HepG2 (cell line): ENCODE measurements around the gene RAB36. TPM values are rescaled to one million over a fixed set of nuclear protein-coding genes. Genes with fewer than 3 reads are reported as not detected.

Experiments used
- ARID2 ChIP-seq: sonication (generic); formaldehyde crosslinking; IDR thresholded peaks from 2 replicates; pipeline ENCODE4 v1.8.1; 2022; ENCODE audit warnings: mild to moderate bottlenecking, missing genetic modification reagents, borderline replicate concordance
- CC2D1A ChIP-seq: sonication (generic); formaldehyde crosslinking; IDR thresholded peaks from 2 replicates; pipeline ENCODE4 v1.8.1; 2023; ENCODE audit warnings: mild to moderate bottlenecking, missing genetic modification reagents
- FOXK2 ChIP-seq: fragments of 450-650 bp; IDR thresholded peaks from 2 replicates; pipeline ENCODE4 v1.6.1; 2016
- HNF4G ChIP-seq, 2 experiments: sonication (generic) in 1 of 2; formaldehyde crosslinking in 1 of 2; IDR thresholded peaks; 2 replicates each; pipeline versions ENCODE4 v1.4.0 to v1.6.1; 2011 to 2020; ENCODE audit warnings: borderline replicate concordance in 2 of 2, low read depth in 2 of 2, mild to moderate bottlenecking in 2 of 2, low read length in 1 of 2, missing genetic modification reagents in 1 of 2, moderate library complexity in 1 of 2
- JUND ChIP-seq: sonication (generic); formaldehyde crosslinking; IDR thresholded peaks from 2 replicates; pipeline ENCODE4 v1.8.0; 2022; ENCODE audit warnings: mild to moderate bottlenecking, missing genetic modification reagents
- KAT8 ChIP-seq: IDR thresholded peaks from 2 replicates; pipeline ENCODE4 v1.6.1; 2016; ENCODE audit warnings: missing genetic modification reagents, missing compliant biosample characterization
- KDM5A ChIP-seq: fragments of 200-600 bp; sonication (generic); IDR thresholded peaks from 2 replicates; pipeline ENCODE4 v1.7.0; 2018; ENCODE audit warnings: antibody characterized with exemption, mild to moderate bottlenecking, low read length, borderline replicate concordance
- PHF8 ChIP-seq: sonication (generic); formaldehyde crosslinking; IDR thresholded peaks from 2 replicates; pipeline ENCODE4 v1.5.0; 2020; ENCODE audit warnings: missing genetic modification reagents
- POLR2AphosphoS5 ChIP-seq: IDR thresholded peaks from 2 replicates; pipeline ENCODE4 v1.6.1; 2012; ENCODE audit warnings: low read depth, low read length
- RBFOX2 ChIP-seq: fragments of 200-400 bp; formaldehyde crosslinking; IDR thresholded peaks from 2 replicates; pipeline ENCODE4 v1.6.1; 2017; ENCODE audit warnings: low read depth, mild to moderate bottlenecking, low read length
- REXO4 ChIP-seq: sonication (generic); formaldehyde crosslinking; IDR thresholded peaks from 2 replicates; pipeline ENCODE4 v1.8.0; 2022; ENCODE audit warnings: missing genetic modification reagents, mild to moderate bottlenecking, borderline replicate concordance
- SIN3B ChIP-seq: fragments of 150-350 bp; IDR thresholded peaks from 2 replicates; pipeline ENCODE4 v1.6.1; 2014; ENCODE audit warnings: low read length
- SMARCC2 ChIP-seq: fragments of 450-650 bp; IDR thresholded peaks from 2 replicates; pipeline ENCODE4 v1.6.1; 2017; ENCODE audit warnings: antibody characterized with exemption, mild to moderate bottlenecking
- SOX13 ChIP-seq, 3 experiments: fragments of 450-650 bp in 1 of 3; sonication (generic) in 1 of 3; formaldehyde crosslinking in 1 of 3; IDR thresholded peaks in 2 of 3; conservative IDR thresholded peaks in 1 of 3; 2 replicates each; pipeline versions ENCODE4 v1.5.0 to v1.6.1; 2016 to 2020; ENCODE audit warnings: antibody characterized with exemption in 1 of 3, mild to moderate bottlenecking in 1 of 3, missing compliant biosample characterization in 1 of 3, missing genetic modification reagents in 1 of 3, moderate library complexity in 1 of 3
- ZNF180 ChIP-seq: sonication (generic); formaldehyde crosslinking; IDR thresholded peaks from 2 replicates; pipeline ENCODE4 v1.4.0; 2020; ENCODE audit warnings: low read depth, missing genetic modification reagents, borderline replicate concordance
- ZNF274 ChIP-seq: sonication (generic); formaldehyde crosslinking; IDR thresholded peaks from 2 replicates; pipeline ENCODE4 v1.5.1; 2020; ENCODE audit warnings: mild to moderate bottlenecking, missing genetic modification reagents
- ZNF496 ChIP-seq: sonication (generic); formaldehyde crosslinking; IDR thresholded peaks from 2 replicates; pipeline ENCODE4 v1.8.1; 2023; ENCODE audit warnings: mild to moderate bottlenecking, moderate library complexity, missing genetic modification reagents; ENCODE audit not compliant: insufficient replicate concordance
- polyA plus RNA-seq, 8 experiments: library from polyadenylated mRNA; depleted of rRNA in 3 of 8; stranded (reverse) in 7 of 8; unstranded in 1 of 8; fragments of >200 nt; fragmentation: Illumina TruSeq in 4 of 8; extraction: Trizol in 4 of 8; gene quantifications; 2 replicates each; pipeline versions ENCODE4 v1.2.1 to v1.2.3, GENCODE V29; 2011 to 2016; ENCODE audit warnings: low read depth in 4 of 8, missing spikeins in 1 of 8, mixed read lengths in 1 of 8; ENCODE audit not compliant: insufficient read depth in 1 of 8
- total RNA-seq, 5 experiments: library from RNA; depleted of rRNA; stranded (reverse); fragments of >200 nt; fragmentation: Illumina TruSeq; extraction: Trizol; gene quantifications; 2 replicates each; pipeline ENCODE4 v1.2.3, GENCODE V29; 2016; ENCODE audit warnings: low read depth in 1 of 5
- TF ChIP-seq, protein P1 (sequence below): IDR thresholded peaks from 2 replicates; pipeline ENCODE4 v1.6.1; 2018; ENCODE audit warnings: missing genetic modification reagents
- TF ChIP-seq, protein P2 (sequence below): sonication (generic); formaldehyde crosslinking; IDR thresholded peaks from 2 replicates; pipeline ENCODE4 v1.5.1; 2020; ENCODE audit warnings: mild to moderate bottlenecking, missing genetic modification reagents
- TF ChIP-seq, protein P3 (sequence below): sonication (generic); formaldehyde crosslinking; IDR thresholded peaks from 2 replicates; pipeline ENCODE4 v1.4.0; 2020; ENCODE audit warnings: missing genetic modification reagents, mild to moderate bottlenecking, borderline replicate concordance

Gene RAB36
- total and polyA plus RNA-seq, 2 of the 13 experiments (the other 11 are each of a cell fraction or from before 2014, with no cell fraction given): 0.24 to 0.86 TPM

DNA sequence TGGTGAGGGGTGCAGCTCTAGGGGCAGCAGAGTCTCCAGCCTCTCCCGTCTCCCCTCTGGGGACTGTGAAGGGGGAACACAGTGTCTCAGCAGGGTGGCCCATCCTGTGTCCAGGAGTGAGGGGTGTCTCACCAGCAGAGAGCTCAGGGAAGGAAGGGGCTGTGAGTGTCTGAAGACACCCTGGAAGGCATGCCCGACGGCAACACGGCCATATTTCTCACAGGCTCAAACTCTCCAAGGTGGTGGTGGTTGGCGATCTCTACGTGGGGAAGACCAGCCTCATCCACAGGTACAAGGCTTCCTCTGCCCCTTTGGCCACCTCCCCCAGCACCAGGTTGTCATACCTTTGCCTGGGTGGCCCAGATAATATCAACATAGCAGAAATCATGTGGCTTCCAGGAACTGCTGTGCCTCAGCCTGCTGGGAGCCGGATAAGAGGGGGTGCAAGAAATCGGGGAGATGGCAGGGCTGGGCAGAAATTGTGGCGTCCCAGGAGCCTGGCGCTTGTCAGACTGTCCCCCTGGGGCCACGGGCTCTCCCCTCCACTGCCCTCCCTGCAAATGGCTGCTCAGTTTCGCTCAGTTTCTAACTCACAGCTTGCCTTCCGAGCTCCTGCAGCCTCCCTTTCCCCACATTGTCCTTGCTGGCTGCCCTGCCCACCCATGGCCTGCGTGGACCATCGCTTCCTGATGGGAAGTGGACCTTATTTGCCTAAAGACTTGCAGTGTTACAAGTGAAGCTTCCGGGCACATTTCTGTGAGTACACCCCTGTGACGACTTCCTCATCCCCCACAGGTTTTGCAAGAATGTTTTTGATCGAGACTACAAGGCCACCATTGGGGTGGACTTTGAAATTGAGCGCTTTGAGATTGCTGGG, 7.2 kb downstream of the RAB36 start (continued):
- no peak for TF ChIP-seq RBFOX2
- TF ChIP-seq HNF4G (IDR thresholded peaks at IDR 0.05; ENCODE audit: borderline replicate concordance, low read depth, low read length): peak; percentile 66; the same call in 1 of the 2 replicates
- TF ChIP-seq HNF4G (CRISPR knock-in tag; IDR thresholded peaks at IDR 0.05; ENCODE audit: borderline replicate concordance, low read depth): peak; percentile 37; the same call in 1 of the 2 replicates
- TF ChIP-seq, protein P1, sequence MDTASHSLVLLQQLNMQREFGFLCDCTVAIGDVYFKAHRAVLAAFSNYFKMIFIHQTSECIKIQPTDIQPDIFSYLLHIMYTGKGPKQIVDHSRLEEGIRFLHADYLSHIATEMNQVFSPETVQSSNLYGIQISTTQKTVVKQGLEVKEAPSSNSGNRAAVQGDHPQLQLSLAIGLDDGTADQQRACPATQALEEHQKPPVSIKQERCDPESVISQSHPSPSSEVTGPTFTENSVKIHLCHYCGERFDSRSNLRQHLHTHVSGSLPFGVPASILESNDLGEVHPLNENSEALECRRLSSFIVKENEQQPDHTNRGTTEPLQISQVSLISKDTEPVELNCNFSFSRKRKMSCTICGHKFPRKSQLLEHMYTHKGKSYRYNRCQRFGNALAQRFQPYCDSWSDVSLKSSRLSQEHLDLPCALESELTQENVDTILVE (CRISPR knock-in tag): no peak
- TF ChIP-seq PHF8 (CRISPR knock-in tag): no peak
- TF ChIP-seq SIN3B: no peak
- no peak for TF ChIP-seq POLR2AphosphoS5
- TF ChIP-seq JUND (CRISPR knock-in tag): no peak
- TF ChIP-seq, protein P2, sequence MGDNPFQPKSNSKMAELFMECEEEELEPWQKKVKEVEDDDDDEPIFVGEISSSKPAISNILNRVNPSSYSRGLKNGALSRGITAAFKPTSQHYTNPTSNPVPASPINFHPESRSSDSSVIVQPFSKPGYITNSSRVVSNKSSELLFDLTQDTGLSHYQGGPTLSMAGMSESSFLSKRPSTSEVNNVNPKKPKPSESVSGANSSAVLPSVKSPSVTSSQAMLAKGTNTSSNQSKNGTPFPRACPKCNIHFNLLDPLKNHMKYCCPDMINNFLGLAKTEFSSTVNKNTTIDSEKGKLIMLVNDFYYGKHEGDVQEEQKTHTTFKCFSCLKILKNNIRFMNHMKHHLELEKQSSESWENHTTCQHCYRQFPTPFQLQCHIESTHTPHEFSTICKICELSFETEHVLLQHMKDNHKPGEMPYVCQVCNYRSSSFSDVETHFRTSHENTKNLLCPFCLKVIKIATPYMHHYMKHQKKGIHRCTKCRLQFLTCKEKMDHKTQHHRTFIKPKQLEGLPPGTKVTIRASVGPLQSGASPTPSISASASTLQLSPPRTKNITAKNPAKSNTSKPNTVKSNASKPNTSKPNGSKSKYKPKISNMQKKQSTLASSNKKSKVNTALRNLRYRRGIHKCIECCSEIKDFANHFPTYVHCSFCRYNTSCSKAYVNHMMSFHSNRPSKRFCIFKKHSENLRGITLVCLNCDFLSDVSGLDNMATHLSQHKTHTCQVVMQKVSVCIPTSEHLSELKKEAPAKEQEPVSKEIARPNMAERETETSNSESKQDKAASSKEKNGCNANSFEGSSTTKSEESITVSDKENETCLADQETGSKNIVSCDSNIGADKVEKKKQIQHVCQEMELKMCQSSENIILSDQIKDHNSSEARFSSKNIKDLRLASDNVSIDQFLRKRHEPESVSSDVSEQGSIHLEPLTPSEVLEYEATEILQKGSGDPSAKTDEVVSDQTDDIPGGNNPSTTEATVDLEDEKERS (CRISPR knock-in tag): no peak
- no peak for TF ChIP-seq SOX13 (IDR thresholded peaks at IDR 0.05)
- peak in 1 of 2 experiments; percentile 13; a peak in 1 of 4 replicates for TF ChIP-seq SOX13 (CRISPR knock-in tag; conservative IDR thresholded peaks at IDR 0.05 in 1 of 2, IDR thresholded peaks at IDR 0.05 in 1 of 2)
- TF ChIP-seq KAT8 (CRISPR knock-in tag): peak; percentile 70
- TF ChIP-seq CC2D1A: no peak
- no peak for TF ChIP-seq ZNF274 (CRISPR knock-in tag)
- TF ChIP-seq ARID2 (CRISPR knock-in tag): no peak
- 0 out of 2 replicates have a peak, but pooled peaks have one; percentile 21 for TF ChIP-seq KDM5A
- TF ChIP-seq, protein P3, sequence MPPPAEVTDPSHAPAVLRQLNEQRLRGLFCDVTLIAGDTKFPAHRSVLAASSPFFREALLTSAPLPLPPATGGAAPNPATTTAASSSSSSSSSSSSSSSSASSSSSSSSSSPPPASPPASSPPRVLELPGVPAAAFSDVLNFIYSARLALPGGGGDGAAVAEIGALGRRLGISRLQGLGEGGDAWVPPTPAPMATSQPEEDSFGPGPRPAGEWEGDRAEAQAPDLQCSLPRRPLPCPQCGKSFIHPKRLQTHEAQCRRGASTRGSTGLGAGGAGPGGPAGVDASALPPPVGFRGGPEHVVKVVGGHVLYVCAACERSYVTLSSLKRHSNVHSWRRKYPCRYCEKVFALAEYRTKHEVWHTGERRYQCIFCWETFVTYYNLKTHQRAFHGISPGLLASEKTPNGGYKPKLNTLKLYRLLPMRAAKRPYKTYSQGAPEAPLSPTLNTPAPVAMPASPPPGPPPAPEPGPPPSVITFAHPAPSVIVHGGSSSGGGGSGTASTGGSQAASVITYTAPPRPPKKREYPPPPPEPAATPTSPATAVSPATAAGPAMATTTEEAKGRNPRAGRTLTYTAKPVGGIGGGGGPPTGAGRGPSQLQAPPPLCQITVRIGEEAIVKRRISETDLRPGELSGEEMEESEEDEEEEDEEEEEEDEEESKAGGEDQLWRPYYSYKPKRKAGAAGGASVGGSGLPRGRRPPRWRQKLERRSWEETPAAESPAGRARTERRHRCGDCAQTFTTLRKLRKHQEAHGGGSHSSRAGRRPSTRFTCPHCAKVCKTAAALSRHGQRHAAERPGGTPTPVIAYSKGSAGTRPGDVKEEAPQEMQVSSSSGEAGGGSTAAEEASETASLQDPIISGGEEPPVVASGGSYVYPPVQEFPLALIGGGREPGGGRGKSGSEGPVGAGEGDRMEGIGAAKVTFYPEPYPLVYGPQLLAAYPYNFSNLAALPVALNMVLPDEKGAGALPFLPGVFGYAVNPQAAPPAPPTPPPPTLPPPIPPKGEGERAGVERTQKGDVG (CRISPR knock-in tag): peak; percentile 41; the same call in 1 of the 2 replicates
- TF ChIP-seq FOXK2: no peak
- no peak for TF ChIP-seq REXO4 (CRISPR knock-in tag)
- no peak for TF ChIP-seq ZNF180 (CRISPR knock-in tag)
- TF ChIP-seq ZNF496 (CRISPR knock-in tag): no peak
- no peak for TF ChIP-seq SMARCC2
